NCI-H82 treated with DMSO at 0.1 percent for 48 hours (cell line): Measurements from ENCODE around the gene SLC38A2.

Source experiments
- DNase-seq: peaks from one replicate; lab custom pipeline; 2025; ENCODE audit not compliant: unreplicated experiment; lab: John Stamatoyannopoulos, UW

The SLC38A2 gene

GRCh38 chr12:46395388-46395787, 22.8 kb upstream of the SLC38A2 start:
- DNase-seq: no peak

DNA sequence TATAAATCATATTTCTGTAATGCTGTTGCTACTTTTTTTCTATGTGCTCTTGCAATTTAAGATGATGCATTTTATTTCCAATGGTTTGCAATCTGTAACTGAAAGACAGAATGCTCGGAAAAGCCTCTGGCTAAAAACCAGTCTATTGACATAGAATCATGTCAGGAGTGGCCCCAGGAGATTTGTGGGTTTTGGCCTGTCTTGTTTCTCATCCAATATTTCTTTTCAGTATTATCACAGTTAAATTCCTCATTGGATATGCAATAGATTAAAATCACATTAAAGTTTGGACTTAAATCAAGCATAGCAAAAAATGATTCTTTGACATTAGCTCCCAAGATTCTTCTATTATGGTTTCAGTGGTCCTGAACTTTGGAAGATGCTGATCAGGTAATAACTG, 19.1 kb upstream of the SLC38A2 start:
- DNase-seq: no peak

DNA sequence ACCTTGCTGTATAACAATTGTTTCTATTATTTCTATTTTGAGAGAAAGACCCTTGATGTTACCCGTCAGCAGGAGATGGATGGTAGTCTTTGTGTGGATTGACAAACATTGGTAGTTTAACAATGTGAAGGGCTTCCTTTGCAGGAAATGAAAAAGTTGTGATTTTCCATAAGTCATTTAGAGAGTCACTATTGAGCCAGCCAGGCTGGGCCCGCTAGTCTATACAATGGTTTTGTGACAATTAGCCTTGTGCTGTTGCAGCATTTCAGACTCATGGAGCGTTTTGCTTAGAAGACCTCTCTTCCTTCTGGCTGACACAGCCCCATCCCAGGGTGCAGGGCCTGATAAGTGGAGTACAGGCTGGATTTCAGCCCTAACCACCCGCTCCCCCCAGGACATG, 18.3 kb upstream of the SLC38A2 start:
- no peak for DNase-seq

DNA sequence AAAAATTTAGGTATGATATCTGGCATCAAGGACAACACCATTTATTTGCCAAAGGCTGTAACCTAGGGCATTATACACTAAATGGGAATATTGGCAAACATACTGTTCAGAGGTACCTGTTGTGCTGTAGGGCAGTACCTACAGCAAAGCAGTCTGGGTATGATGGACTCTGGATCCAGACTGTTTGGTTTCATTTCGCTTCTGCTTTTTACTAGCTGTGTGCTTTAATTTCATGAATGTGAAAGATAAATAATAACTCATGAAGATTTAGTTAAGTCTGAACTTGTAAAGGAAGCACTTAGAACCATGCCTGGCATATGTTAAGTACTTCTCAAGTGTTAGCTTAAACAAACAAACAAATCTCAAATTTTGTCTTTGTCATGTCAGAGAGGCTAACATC, 17.7 kb upstream of the SLC38A2 start:
- DNase-seq: no peak

- DNase-seq: no peak
Observed at GRCh38 chr12:46389031-46389616, 16.6 kb upstream of the SLC38A2 start.

DNA sequence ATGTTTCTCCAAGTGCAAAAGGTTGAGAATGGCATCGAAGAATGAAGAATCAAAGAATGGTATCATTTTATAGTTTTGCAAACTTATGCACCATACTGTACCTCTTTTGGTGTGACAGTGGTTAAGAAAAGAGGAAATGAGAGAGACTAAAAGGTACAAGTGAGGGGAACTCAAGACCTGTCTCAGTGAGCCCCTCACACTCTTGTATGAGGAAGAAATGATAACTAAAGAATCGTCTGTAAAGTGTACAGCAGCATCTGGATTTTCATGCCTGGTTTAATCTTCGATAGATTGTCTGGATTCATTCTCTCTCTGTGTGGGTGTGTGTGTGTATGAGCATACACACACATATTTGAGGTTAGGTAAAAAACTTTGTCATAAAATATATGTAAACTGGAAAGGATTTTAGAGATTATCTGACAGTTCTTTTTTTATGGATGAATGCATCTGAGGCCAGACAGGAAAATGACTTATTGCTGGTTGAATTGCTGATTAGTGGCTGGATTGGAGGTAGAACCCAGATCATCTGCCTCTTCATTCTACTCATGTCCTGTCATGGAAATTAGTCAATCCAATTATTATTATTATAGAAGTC, 16.0 kb upstream of the SLC38A2 start:
- no peak for DNase-seq

- no peak for DNase-seq
Observed at GRCh38 chr12:46387670-46388069, 15.1 kb upstream of the SLC38A2 start.

DNA sequence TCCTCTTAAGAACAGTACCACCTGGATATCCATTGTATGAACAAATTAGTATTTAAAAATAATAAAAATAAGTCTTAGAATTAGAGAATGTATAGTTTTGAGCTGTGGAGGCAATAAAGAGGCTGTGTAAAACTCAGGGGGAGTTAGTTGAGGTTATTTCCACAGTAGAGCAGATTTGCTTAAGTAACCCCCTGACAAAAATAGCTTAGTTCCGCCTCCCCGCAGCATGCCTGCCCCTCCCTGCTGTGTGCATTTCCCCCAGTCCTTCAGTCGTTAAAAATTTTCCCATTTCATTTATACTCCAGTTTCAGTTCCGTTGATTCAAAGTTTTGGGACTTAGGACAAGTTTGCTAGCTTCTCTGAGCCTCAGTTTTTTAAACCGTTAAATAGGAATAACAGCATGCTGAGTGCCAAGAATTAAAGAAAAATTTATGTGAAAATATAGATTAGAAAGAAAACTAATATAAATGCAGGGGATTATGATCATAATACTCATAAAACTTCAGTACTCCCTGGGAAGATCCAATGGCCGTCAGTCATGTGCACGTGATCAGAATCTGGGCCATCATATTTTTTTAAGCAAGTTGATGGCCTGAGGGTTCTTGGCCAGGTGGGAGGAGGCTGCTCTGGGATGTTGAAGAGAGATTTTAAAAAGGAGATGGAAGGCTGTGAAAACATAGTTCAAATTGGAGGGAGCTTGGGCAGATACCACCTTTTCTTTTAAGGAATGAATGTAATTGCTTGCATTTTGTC, 14.5 kb upstream of the SLC38A2 start:
- DNase-seq: peak; percentile 23

GRCh38 chr12:46386360-46386867, 13.8 kb upstream of the SLC38A2 start:
- DNase-seq: no peak

DNA sequence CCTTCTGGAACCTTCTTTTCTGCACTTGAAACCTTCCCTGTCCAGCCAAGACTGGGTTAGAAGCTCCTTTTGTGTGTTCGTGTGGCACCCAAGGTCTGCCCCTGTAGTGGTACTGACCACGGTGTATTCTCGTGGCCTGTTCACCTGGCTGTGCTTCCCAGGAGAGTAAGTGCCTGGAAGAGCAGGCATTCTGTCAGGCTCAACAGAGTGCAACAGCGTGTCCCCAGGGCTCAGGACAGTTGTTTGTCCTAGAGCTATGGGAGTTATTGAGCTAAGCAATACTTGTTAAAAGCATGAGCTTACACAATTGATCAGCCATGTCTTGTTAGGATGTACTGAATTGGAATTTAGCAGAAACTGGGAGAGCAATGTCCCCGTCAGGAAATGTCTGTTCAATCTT, 12.9 kb upstream of the SLC38A2 start:
- no peak for DNase-seq

- DNase-seq: no peak
Observed at GRCh38 chr12:46384451-46385309, 12.1 kb upstream of the SLC38A2 start.

GRCh38 chr12:46383654-46384450, 11.3 kb upstream of the SLC38A2 start:
- DNase-seq: no peak

DNA sequence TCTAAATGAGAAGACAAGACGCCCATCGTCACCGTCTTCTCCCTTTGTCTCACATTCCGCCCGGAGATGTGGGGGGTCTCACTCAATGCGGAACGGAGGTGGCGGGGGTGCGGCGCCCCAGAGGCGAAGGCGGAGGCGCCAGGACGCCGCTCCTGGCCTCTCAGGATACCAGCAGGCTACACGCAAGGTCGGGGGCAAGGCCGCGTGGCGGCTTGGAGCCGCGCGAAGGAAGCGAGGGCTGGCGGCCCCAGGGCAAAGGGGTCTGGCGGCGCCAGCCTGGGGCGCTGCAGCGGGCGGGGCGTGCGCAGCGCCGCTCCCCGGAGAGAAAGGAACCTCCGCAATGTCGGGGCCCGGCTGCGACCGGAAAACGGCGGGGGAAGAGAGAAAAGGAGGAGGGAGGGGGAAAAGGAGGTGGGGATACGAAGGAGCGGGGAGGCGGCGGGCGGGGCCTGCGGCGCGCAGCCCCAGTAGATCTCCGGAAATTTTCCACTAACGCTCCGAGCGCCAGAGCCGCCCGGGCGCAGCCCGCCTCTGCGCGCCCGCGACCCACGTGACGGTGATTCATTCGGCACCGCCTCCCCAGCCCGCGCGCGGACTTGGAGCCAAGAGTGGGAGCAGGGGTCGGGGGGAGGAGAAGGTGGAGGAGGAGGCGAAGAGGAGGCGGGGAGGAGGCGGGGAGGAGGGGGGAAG, 10.5 kb upstream of the SLC38A2 start:
- peak; percentile 82 for DNase-seq

DNA sequence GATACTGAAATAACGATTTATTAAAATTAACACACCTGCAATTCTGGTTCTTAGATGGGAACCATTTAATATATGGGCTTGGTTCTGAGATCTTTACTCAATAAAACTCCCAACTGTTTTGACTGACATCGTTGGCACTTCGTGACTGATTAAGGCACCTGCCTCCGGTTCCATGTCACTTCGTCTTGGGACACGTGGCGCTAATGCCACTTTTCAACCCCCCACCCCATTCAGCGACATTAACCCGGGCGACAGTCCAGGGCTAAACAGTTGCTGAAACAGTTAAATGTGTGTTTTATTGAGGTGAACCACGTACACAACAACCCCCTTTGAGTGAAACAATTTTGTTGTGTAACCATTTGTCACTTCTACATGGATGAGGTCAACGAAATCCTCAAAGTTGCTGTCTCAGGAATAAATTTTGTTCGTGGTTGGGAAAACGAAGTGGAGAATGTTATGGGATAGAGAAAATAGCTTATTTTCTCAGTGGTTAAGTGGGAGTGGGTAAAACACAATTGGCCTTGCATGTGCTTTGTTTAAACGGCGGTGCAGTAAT, 9.9 kb upstream of the SLC38A2 start:
- DNase-seq: no peak

DNA sequence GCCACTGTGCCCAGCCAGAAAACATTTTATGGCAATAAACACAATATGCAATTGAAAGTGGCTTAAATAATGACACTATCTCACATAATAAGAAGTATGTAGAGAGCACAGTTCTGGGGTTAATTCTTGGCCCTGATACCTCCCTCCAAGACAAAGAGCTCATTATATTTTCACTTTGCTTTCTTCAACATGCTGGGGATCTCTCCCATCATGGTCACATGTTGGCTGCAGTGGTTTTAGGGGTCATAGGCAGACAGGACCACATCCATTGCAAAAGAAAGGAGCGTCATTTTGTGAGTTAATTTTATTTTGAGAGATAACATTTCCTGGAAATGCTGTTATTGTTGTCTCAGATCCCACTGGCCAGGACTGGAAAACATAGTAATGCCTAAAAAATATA, 8.3 kb upstream of the SLC38A2 start:
- no peak for DNase-seq

DNA sequence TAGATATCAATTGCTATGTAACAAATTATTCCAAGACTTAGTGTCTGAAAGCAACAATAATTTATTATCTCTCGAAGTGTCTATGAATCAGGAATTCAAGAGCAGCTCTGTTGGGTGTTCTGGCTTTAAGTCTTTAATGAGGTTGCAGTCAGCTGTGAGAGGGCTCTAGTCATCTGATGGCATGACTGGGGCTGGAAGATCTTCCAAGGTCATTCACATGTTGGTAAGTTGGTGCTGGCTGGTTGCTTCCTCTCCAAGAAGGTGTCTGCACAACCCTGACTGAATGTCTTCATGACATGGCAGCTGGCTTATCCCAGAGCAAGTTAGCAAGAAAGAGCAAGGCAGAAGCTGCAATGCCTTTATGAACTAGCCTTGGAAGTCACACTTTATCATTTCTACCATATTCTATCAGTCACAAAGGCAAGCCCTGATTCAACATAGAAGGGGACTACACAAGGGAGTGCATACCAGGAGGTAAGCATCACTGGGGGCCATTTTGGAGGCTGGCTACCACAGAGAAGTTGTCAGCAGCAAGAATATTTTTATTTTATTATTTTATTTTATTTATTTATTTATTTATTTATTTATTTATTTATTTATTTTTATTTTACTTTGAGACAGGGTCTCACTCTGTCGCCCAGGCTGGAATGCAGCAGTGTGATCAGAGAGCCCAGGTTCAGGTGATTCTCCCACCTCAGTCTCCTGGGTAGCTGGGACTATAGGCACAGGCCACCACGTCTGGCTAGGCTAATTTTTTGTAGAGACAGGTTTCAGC, 7.6 kb upstream of the SLC38A2 start:
- DNase-seq: no peak

DNA sequence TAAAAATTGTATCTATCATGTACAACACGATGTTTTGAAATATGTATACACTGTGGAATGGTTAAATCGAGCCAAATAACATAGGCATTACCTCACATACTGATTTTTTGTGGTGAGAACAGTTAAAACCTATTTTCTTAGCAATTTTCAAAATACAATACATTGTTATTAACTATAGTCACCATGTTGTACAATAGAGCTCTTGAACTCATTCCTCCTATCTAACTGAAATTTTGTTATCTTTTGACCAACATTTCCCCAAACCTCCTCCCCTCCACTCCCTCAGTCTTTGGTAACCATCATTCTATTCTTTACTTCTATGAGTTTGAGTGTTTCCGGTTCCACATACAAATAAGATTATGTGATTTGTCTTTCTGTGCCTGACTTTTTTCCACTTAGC, 6.8 kb upstream of the SLC38A2 start:
- DNase-seq: no peak

- DNase-seq: no peak
Observed at GRCh38 chr12:46378530-46378929, 6.0 kb upstream of the SLC38A2 start.

DNA sequence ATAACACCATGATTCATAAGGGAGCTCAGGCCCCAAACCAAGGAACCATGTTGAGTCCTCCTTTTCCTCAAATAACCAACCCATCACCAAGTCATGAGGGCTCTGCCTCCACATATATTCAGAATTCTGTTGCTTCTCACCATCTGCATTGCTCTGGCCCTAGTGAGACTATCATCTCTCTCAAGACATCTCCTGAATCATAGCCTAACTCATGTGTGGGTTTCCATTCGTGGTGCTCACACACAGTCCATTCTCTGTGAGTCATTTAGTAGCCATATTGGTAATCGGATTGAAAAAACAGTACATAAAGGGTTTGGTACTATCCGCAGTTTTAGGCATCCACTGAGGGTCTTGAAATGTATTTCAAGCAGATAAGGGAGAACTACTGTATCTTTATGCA, 5.1 kb upstream of the SLC38A2 start:
- no peak for DNase-seq
